SK-MEL-5 (cell line): ENCODE results near the gene KCNA3. TPM values are rescaled to one million over a fixed set of nuclear protein-coding genes. Genes with fewer than 3 reads are reported as not detected.
"Not testable (repeated sequence)": the region's sequence is repeated elsewhere in the genome, so short reads cannot be mapped to it uniquely, and the experiment has no call there.

Source experiments
- DNase-seq: peaks from one replicate; pipeline ENCODE4 v3.0.0-alpha.2; 2016; ENCODE audit warnings: low read depth, low spot score
- in situ Hi-C: cut with HindIII; loops from 2 replicates; pipeline ENCODE4 v1.10.0; 2016; ENCODE audit warnings: low sequenced_read_pairs, high pct_unique_total_duplicates, low pct_unique_long_range_greater_than_20kb
- total RNA-seq: library from RNA; depleted of rRNA; stranded (reverse); fragments of >200 nt; shearing (Covaris generic); gene quantifications from 2 replicates; pipeline ENCODE4 v1.2.3, GENCODE V29; 2014

KCNA3 gene
- total RNA-seq, 1 experiment from 2014 or later = not detected

DNA sequence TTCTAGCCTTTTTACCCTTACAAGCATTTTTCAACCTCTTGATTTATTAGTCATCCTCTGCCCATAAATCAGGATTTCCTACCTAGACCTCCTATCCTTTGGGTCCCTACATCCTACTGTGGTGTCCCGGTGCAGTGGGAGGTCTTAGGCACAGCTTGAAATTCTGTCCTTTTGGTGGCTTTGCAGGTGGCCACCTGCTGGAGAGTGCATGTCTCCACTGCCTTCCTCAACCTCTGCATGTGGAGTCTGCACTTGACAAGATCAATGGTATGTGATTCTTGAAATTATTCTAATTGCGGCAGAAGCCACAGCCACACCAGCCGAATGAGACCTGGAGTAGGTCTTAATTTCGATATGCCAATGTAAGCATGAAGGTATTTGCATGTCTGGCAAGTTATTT is 11.4 kb upstream of the KCNA3 start:
- in situ Hi-C loops = no loop called here
- no peak for DNase-seq

DNA sequence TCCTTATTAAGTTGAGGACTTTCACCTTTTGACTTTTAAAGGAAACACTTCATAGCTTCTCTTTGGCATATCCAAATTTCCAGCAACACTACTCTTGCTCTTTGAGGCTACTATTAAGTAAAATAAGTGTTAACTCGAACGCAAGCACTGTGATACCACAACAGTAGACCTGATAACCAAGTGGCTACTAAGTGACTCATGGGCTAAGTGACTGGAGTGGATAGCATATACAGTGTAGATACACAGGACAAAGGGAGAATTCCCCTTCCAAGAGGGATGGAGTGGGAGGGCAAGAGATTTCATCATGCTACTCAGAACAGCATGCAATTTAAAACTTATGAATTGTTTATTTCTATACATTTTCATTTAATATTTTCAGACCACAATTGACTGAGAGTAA is 9.8 kb upstream of the KCNA3 start:
- in situ Hi-C loops = no loop called here
- no peak for DNase-seq

DNA sequence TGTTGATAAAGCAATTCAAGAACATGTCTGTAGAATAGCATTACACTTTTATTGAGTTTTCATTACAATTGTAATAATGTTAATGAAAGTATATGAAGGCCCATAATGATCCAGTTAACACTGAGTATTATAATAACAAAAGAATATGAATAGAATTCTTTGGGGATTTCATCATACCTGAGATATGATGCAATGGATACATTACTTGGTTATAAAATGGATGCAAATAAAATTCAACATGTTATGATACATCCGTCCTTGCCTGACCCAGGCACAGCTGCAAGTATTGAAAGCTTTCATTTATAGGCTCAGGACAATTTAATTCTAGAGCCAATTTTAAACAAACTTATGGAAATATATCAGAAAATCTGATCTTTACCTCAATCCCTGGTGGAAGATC is 8.2 kb upstream of the KCNA3 start:
- in situ Hi-C loops = no loop called here
- no peak for DNase-seq

DNA sequence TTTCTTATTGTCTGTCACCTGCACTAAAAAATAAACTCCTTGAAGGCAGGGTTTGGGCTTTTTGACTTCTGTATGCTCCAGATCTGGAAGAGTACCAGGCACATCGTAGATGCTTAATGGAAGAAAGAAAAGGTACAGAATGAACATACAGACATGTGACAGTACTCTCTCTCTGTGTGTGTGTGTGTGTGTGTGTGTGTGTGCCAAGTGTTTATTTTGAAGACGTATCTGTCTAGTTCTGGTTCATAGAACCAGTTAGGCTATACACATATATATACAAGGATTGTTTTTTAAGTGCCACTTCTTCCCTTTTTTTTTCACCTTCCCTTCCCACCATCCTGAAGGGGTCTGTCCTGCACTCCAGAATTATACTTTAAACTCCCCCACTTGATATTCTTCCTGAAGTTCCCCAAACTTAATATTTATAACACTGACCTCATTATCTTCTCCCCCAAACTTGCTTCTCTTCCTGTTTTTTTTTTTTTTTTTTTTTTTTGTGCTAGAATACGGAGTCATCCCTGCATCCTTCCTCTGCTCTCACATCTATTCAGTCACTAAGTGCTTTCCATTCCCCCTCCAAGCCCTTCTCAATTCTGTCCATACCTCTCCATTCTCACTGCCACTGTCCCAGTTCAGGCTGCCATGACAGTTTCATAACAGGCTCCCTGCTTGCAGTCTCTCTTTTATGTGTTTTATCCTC is 5.4 kb upstream of the KCNA3 start:
- in situ Hi-C loops = no loop called here
- DNase-seq = no peak

DNA sequence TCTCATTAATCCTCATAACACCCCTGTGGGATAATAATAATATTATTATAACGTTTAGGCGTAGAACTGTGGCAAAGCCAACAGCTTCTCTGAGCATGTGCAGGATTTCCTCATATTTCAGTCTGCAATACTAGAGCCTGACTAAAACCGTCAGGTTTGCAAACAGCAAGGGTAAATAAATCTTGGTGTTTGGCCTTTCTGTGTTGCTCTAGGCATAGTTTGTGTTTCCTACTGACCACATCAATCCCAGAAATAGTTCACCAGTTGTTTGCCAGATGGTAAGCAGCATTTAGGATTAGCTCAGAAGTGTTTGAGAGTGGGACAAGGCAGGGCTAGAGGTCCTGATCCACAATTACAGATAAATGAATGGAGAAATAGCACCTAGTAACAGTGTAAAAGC is 2.8 kb upstream of the KCNA3 start:
- in situ Hi-C loops = no loop called here

DNA sequence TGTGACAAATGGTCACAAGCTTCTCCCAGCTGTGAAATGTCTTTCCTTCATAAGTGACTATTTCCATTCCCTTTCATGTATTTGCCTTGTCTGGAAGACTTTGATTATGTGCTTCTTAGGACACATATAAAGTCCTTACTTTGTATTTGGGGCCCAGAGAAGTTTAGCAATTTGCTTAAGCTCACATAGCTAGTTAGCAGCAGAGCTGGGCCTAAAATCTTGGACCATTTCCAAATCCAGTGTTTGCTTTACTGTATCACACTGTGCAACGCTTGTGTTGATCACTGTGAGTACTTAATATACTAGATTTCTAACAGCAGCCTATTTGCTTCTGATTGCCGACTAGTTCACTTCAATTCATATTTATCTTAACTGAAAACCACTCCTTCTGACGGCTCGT is 2.2 kb upstream of the KCNA3 start:
- in situ Hi-C loops = no loop called here
- no peak for DNase-seq

More for the DNA sequence above, 2.8 kb upstream of the KCNA3 start:
- no peak for DNase-seq

DNA sequence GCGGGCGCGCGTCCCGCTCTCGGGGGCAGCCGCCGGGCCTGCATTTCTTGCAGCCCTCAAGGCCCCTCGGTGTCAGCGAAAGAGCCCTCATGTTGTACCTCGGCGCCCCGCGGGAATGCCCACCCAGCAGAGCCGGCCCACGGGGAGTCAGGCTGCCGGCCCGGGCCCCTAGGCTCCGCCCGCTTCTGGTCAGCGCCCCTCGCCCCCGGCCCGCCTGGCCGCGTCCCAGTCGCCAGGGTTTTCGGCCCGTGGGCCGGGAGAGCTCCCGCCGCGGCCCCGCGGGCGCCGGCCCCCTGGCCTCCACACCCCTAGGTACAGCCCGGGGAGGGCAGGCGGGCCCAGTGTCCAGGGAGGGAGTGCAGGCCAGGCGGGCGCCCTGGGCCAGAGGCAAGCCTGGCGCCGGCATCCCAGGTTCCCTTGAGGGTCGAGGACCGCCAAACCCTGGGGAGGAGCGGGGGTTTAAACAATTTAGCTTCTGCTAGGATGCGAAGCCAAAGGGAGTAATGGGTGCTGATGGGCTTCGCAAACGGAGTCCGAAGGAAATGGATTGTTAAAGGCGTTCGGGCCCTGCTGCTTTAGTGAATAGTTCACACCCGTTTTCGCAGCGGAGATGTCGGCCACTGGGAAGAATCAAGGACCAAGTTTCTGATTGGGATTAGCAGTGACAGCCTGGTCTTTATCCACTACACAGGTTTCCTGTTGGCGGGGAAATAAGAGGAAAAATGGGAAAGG is 486 bp upstream of the KCNA3 start:
- no peak for DNase-seq
- in situ Hi-C loops = no loop called here

DNA sequence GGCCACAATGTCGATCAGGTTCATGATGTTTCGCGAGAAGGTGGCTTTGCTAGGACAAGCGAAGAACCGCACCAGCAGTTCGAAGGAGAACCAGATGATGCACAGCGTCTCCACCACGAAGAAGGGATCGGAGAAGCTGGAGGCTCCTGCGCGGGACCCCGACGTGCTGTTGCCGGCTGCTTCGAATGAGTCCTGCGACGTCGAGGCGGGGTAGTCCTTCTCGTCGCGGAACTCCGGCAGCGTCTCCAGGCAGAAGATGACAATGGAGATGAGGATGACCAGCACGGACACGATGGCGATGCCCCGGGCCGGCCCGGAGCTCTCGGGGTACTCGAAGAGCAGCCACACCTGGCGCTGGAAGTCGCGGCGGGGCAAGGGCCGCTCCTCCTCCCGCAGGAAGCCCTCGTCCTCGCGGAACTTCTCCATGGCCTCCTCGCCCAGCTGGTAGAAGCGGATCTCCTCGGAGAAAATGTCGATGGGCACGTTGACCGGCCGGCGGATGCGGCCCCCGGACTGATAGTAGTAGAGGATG is 869 bp downstream of the KCNA3 start:
- in situ Hi-C loops = no loop called here

DNA sequence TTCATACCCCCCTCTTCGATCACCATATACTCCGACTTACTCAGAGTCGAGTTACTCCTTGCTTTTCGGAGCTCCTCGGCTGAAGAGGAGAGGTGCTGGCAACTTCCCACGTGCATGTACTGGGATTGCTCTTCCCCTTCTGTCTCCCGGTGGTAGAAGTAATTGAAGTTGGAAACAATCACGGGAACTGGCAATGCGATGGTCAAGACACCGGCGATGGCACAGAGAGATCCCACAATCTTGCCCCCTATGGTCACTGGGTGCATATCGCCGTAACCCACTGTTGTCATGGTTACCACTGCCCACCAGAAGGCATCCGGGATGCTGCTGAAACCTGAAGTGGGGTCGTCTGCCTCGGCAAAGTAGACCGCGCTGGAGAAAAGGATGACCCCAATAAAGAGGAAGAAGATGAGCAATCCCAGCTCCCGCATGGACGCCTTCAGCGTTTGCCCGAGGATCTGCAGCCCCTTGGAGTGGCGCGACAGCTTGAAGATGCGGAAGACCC is 1.5 kb downstream of the KCNA3 start:
- in situ Hi-C loops = no loop called here
- no peak for DNase-seq

More for the DNA sequence above, 869 bp downstream of the KCNA3 start:
- no peak for DNase-seq

DNA sequence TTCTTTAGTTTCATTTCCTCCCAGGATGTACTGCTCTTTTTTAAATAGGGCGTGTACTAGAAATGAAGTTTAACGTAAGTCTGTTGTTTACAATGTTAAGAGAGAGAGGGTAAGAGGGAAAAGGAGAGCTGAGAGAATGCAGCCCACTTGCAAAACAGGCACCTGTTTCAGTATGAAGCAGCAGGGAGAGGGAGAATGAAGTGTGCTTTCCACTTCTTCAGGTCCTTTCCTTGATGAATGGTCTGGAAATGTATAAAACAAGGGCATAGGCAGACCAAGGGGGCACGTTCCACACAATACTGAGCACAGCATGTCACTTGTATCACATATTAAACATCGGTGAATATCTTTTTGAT is 2.0 kb downstream of the KCNA3 start:
- no peak for DNase-seq
- in situ Hi-C loops = no loop called here

DNA sequence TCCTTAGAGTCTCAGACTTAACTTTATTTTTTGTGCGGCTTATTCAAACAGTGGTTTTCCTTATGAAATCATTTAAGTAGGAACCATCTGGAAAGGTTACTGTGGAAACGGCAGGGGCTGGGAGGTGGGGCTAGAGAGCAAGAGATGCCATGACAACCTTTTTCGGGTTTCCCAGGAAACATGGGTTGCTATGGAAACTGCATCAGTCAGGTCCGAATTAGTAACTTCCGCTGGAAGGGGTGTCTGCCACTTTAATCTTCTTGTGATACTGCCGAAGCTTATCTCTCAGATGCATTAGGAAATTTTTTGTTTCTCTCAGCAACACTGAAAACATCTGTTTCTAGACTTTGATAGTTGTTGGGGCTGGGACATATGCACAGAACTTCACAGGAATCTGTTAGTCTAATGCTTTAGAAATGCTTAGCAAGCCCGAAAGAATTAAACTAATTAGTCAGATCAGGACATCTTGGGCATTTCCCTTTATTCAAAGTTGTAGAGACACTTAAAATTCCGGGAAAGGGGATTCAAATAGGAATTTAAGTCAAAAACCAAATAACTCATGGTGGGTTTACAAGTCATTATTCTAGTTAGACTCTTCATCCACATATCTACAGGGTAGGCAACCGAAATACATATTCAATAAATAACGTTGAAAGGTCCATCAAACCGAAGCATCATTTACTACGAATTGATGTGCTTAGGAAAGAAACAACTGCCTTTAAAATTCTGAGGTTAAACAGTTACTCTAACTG is 2.6 kb downstream of the KCNA3 start:
- peak; percentile 14 for DNase-seq
- in situ Hi-C loops = no loop called here

DNA sequence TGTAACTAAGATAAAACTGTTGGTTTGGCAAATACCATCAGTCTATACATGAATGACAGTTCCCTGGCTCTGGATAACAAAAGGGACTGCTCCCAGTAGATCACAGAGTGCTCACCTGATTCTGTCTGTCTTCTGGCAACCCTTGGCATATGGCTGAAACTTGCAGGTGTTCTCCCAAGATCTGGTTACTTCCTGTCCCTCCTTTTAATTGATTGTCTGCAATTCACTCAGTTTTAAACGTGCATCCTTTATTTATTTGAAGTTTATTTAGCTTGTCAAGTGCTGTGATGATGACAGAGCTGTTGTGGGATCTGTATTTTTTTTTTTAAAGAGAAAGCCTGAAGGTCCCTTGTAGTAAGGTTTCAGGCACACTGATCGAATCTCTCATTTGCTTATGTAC is 3.4 kb downstream of the KCNA3 start:
- no peak for DNase-seq
- in situ Hi-C loops = no loop called here

DNA sequence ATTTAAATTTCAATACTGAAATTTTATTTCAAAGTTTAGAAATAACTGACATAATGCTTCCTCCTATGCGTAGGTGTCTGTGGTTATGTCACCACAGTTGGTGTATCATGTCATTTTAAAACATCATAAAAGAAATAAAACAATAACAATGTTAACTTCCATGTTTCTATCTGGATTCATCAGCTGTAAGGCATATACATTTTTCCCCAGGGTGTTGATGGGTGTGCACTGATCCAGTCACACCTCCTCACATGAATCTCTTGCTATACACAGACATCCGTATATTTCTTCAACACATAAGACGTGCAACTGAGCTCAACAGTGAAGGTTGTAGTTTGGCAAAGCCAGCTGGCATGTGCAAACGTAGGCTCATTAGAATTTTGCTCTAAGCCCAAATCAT is 6.2 kb downstream of the KCNA3 start:
- no peak for DNase-seq
- in situ Hi-C loops = no loop called here

DNA sequence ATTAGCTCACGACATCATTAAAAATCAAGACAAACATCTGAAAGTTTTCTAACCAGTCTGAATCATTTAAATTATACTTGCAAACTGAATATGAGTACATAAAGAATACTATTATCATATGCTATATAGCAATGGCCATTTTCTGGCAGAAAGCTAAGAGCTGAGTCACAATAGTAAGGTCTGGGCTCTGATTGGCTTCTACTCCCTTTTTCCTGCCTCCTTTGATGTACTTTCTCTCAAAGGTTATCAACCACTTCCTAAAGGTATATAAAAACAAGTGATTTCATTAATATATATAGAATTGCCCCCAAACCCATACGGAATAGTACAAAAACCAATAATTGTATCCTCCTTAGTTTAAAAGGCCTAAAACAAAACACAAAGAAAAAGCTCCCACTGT is 7.0 kb downstream of the KCNA3 start:
- DNase-seq = no peak
- in situ Hi-C loops = no loop called here

DNA sequence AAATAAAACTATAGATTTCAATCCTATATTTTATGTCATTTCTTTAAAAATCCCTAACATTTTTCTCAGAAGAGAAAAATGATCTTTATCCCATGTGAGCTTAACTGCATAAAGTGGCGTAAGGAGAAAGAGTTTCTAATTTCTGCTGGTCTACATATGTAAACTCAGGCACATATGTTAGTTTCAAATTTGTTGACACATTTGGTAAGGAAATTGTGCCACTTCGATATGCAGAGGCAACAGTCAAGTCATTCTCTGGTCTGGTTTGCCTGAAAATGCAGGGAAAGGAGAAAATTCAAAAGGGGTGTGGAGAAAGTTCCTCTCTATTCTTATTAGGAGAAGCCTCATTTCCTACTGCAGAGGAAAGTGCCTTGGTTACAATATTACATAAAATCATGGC is 11.5 kb downstream of the KCNA3 start:
- no peak for DNase-seq
- in situ Hi-C loops = no loop called here

DNA sequence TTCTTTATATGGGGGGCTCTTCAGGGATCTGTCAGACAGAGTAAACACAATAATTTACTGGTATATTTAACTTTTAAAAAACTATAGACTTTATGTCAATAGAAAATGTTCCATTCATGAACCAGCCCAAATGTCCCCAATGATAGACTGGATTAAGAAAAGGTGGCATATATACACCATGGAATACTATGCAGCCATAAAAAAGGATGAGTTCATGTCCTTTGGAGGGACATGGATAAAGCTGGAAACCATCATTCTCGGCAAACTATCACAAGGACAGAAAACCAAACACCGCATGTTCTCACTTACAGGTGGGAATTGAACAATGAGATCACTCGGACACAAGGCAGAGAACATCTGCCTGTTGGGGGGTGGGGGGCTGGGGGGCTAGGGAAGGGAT is 15.2 kb downstream of the KCNA3 start:
- in situ Hi-C loops, DNase-seq: not testable (repeated sequence)

DNA sequence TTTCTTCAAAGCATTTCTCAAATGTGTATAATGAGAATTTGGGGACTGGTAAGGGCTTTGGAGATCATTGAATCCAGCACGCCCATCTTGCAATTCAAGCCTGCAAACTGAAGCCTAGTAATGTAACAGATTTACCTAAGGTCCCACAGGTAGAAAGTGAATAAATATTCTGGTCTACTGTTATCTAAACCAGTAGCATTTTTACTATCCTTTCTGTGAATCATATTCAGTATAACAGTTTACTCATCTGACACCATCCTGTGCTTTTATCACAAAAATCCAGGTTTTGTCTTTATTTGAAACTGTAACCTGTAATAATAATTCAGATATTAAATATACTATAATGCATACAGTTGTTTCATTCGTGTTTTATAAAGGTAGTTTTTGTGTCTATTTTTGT is 17.4 kb downstream of the KCNA3 start:
- DNase-seq = no peak
- in situ Hi-C loops = no loop called here

DNA sequence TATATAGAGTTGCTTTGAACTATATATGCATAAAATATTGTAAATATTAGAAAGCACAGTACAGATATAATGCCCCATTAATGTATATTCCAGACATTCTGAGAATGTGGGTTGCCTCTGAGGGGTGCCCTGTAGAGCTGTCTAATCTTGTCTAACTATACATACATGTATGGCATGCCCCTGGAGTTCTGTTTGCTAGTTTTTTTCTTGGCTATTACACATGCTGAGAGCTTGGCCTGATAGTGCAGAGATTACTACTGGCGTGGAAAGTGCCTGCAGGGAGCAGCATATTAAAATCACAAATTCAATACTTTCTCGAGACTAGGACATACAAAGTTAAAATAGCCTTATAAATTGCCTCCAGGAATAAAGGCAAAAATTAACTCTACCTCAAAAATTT is 24.1 kb downstream of the KCNA3 start:
- DNase-seq = no peak
- in situ Hi-C loops = no loop called here
